ENCODE results near the gene PLEKHM2. TPM values are rescaled to one million over a fixed set of nuclear protein-coding genes. Genes with fewer than 3 reads are reported as not detected.

PLEKHM2 gene
- total and polyA plus RNA-seq, 2 of the 8 experiments (the other 6 are each of a cell fraction or from before 2014, with no cell fraction given): 38.3 to 47.6 TPM

GRCh38 chr1:15639931-15640330, 44.2 kb upstream of the PLEKHM2 start:
- Histone ChIP-seq H2BK5ac (ENCODE audit: low read depth, low read length) (no peak overlapping the region; the same call in 1 of the 2 replicates), H4K20me1 (replicated peaks in 1 of 2; ENCODE audit: control insufficient read depth in 1 of 2, insufficient read depth in 2 of 2, low read length in 2 of 2) (peaks cover 3 to 8% of the 10 kb centered on the region in 2 experiments), H3K79me1 (ENCODE audit: low read depth, low read length) (no peaks in the 10 kb centered on the region; the same call in 1 of the 2 replicates), H3K18ac (ENCODE audit: extremely low read depth, low read length) (no peak overlapping the region), H3K56ac (replicated peaks; ENCODE audit: insufficient read length, low read depth, low read length) (no peak overlapping the region), H2AK5ac (ENCODE audit: low read depth, low read length) (no peak overlapping the region), H2AFZ (ENCODE audit: low read length) (no peak overlapping the region), H2BK12ac (ENCODE audit: low read depth, low read length) (no peak overlapping the region), H3K27ac (ENCODE audit: low read depth, low read length) (no peak overlapping the region), H4K91ac (replicated peaks; ENCODE audit: insufficient read length, low read length) (no peak overlapping the region), H2BK15ac (ENCODE audit: low read length) (no peak overlapping the region), H3K9me3 (ENCODE audit: insufficient read depth in 2 of 2, low read depth in 1 of 2, low read length in 1 of 2) (no peaks in the 10 kb centered on the region), H3K23me2 (ENCODE audit: low read depth, low read length) (no peaks in the 10 kb centered on the region; the same call in 1 of the 2 replicates), H3K4me3 (ENCODE audit: extremely low read depth in 1 of 4, insufficient read depth in 2 of 4, low read depth in 3 of 4, low read length in 4 of 4) (no peak overlapping the region), H3K27me3 (replicated peaks in 1 of 4; ENCODE audit: control insufficient read depth in 3 of 4, extremely low read depth in 1 of 4, insufficient read depth in 3 of 4, low read length in 3 of 4) (no peaks in the 10 kb centered on the region), H2BK120ac (replicated peaks; ENCODE audit: low read depth, low read length) (no peak overlapping the region), H2BK20ac (ENCODE audit: low read length) (no peak overlapping the region), H3K36me3 (ENCODE audit: control insufficient read depth in 2 of 4, insufficient read depth in 4 of 4, low read length in 3 of 4) (peaks cover 22 to 72% (median 42%) of the 10 kb centered on the region in 4 experiments; a peak in 7 of 8 replicates), H4K8ac (ENCODE audit: extremely low read depth, insufficient read depth, low read length) (no peak overlapping the region), H3K9ac (replicated peaks in 1 of 4; ENCODE audit: extremely low read depth in 1 of 4, low read depth in 3 of 4, low read length in 3 of 4) (no peak overlapping the region), H3K14ac (ENCODE audit: insufficient read length) (no peak overlapping the region), H4K5ac (ENCODE audit: insufficient read length, low read depth, low read length) (no peak overlapping the region), H3K79me2 (ENCODE audit: control insufficient read depth in 1 of 2, insufficient read depth in 2 of 2, low read length in 2 of 2) (no peaks in the 10 kb centered on the region), H3K4ac (replicated peaks; ENCODE audit: insufficient read length, low read depth, low read length) (no peak overlapping the region), H3K4me2 (ENCODE audit: insufficient read depth in 1 of 2, low read depth in 2 of 2, low read length in 2 of 2) (no peak overlapping the region), H3K4me1 (replicated peaks in 1 of 4; ENCODE audit: control insufficient read depth in 3 of 4, insufficient read depth in 4 of 4, low read length in 3 of 4) (no peaks in the 10 kb centered on the region), H3K23ac (ENCODE audit: insufficient read length) (no peak overlapping the region)
- 96% methylated on average over 4 of the region's 4 CpGs; no CpG with 5 or more reads in 1 of the 2 experiments for WGBS, 2 experiments (ENCODE audit: extremely low coverage in 1 of 2, insufficient coverage in 1 of 2, insufficient read length in 1 of 2, insufficient replicate concordance in 2 of 2, low coverage in 1 of 2, low lambda C conversion rate in 2 of 2, missing lambda C conversion rate in 1 of 2)
- no peak for DNase-seq (ENCODE audit: low read depth in 1 of 2, low spot score in 2 of 2)
- no peak for FAIRE-seq
- ChIA-PET POLR2A (ENCODE audit: partially characterized antibody) (interaction anchor here (0.6 kb wide), 1 partner anchor 11 kb away, joined by 3 read pairs; no protein-coding TSS in a partner anchor), CTCF (ENCODE audit: partially characterized antibody) (interaction anchor here (1.4 kb wide), 1 partner anchor 11 kb away, joined by 3 read pairs; no protein-coding TSS in a partner anchor)
- no peak for TF ChIP-seq JUN (IDR thresholded peaks at IDR 0.05; ENCODE audit: low read depth, low read length)

Data from H1 (cell line).